ENCODE data around the gene KCNQ1OT1.

DNA sequence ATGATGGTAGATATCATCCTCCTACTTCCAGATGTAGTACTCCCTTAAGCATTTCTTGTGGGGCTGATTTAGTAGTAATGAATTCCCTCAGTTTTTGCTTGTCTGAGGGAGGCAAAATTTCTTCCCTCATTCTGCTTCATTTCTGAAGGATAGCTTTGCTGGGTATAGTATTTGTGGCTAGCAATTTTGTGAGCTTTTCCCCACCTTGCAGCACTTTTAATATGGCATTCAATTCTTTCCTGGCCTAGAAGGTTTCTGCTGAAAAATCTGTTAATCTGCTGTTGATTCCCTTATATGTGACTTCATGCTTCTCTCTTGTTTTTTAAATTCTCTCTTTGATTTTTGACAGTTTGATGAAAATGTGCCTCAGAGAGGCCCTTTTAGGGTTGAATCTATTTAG, 50.4 kb downstream of the KCNQ1OT1 start:
- TF ChIP-seq, protein P1, sequence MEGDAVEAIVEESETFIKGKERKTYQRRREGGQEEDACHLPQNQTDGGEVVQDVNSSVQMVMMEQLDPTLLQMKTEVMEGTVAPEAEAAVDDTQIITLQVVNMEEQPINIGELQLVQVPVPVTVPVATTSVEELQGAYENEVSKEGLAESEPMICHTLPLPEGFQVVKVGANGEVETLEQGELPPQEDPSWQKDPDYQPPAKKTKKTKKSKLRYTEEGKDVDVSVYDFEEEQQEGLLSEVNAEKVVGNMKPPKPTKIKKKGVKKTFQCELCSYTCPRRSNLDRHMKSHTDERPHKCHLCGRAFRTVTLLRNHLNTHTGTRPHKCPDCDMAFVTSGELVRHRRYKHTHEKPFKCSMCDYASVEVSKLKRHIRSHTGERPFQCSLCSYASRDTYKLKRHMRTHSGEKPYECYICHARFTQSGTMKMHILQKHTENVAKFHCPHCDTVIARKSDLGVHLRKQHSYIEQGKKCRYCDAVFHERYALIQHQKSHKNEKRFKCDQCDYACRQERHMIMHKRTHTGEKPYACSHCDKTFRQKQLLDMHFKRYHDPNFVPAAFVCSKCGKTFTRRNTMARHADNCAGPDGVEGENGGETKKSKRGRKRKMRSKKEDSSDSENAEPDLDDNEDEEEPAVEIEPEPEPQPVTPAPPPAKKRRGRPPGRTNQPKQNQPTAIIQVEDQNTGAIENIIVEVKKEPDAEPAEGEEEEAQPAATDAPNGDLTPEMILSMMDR (IDR thresholded peaks at IDR 0.05) = no peak
- TF ChIP-seq POLR2A (IDR thresholded peaks at IDR 0.05; ENCODE audit: low read depth) = no peak
- TF ChIP-seq POLR2AphosphoS5 (IDR thresholded peaks at IDR 0.05) = no peak
- no peak for TF ChIP-seq EP300 (IDR thresholded peaks at IDR 0.05)
